ENCODE data around the gene ATG14. TPM values are rescaled to one million over a fixed set of nuclear protein-coding genes. Genes with fewer than 3 reads are reported as not detected.

ATG14 gene
- total RNA-seq, 4 donors from 2014 or later: 10.3 to 18.9 (median 13.9) TPM

- DNase-seq: no peak
- Histone ChIP-seq H3K27me3 (no peaks in the 10 kb centered on the region), H3K4me1 (no peaks in the 10 kb centered on the region), H3K9me3 (no peaks in the 10 kb centered on the region), H3K36me3 (peaks cover 0 to 56% (median 0%) of the 10 kb centered on the region in 3 donors), H3K27ac (no peak overlapping the region), H3K4me3 (no peak overlapping the region)
- TF ChIP-seq POLR2A (IDR thresholded peaks at IDR 0.05) (no peak), CTCF (IDR thresholded peaks at IDR 0.05) (no peak)
Observed at GRCh38 chr14:55381561-55381960, 30.1 kb downstream of the ATG14 start.

- Histone ChIP-seq H3K36me3 (peaks cover 0 to 62% (median 0%) of the 10 kb centered on the region in 3 donors), H3K4me3 (no peak overlapping the region), H3K27ac (no peak overlapping the region), H3K9me3 (no peaks in the 10 kb centered on the region), H3K27me3 (no peaks in the 10 kb centered on the region), H3K4me1 (no peaks in the 10 kb centered on the region)
- no peak for TF ChIP-seq CTCF (IDR thresholded peaks at IDR 0.05)
- TF ChIP-seq POLR2A (IDR thresholded peaks at IDR 0.05): no peak
- DNase-seq: no peak
Observed at GRCh38 chr14:55381040-55381439, 30.6 kb downstream of the ATG14 start.

- peaks cover 0 to 56% (median 0%) of the 10 kb centered on the region in 3 donors for H3K36me3 ChIP-seq
- no peak for DNase-seq
Observed at GRCh38 chr14:55377236-55377635, 34.4 kb downstream of the ATG14 start.

GRCh38 chr14:55374771-55375170, 36.9 kb downstream of the ATG14 start:
- H3K9me3 ChIP-seq: no peaks in the 10 kb centered on the region
- no peak overlapping the region for H3K4me3 ChIP-seq
- H3K36me3 ChIP-seq: peaks cover 0 to 37% (median 0%) of the 10 kb centered on the region in 3 donors
- H3K27me3 ChIP-seq: no peaks in the 10 kb centered on the region
- no peak for DNase-seq
- no peaks in the 10 kb centered on the region for H3K4me1 ChIP-seq
- H3K27ac ChIP-seq: no peak overlapping the region
- TF ChIP-seq POLR2A (IDR thresholded peaks at IDR 0.05): no peak
- TF ChIP-seq CTCF (IDR thresholded peaks at IDR 0.05): no peak

More at GRCh38 chr14:55377236-55377635, 34.4 kb downstream of the ATG14 start:
- no peak for TF ChIP-seq CTCF (IDR thresholded peaks at IDR 0.05)
- no peak for TF ChIP-seq POLR2A (IDR thresholded peaks at IDR 0.05)
- Histone ChIP-seq H3K4me1 (no peaks in the 10 kb centered on the region), H3K9me3 (no peaks in the 10 kb centered on the region), H3K27me3 (no peaks in the 10 kb centered on the region), H3K4me3 (no peak overlapping the region), H3K27ac (no peak overlapping the region)

- DNase-seq: no peak
- peaks cover 0 to 38% (median 0%) of the 10 kb centered on the region in 3 donors for H3K36me3 ChIP-seq
- no peak overlapping the region for H3K27ac ChIP-seq
- H3K9me3 ChIP-seq: no peaks in the 10 kb centered on the region
- H3K4me1 ChIP-seq: no peaks in the 10 kb centered on the region
- TF ChIP-seq POLR2A (IDR thresholded peaks at IDR 0.05) (no peak), CTCF (IDR thresholded peaks at IDR 0.05) (no peak)
- no peak overlapping the region for H3K4me3 ChIP-seq
- no peaks in the 10 kb centered on the region for H3K27me3 ChIP-seq
Observed at GRCh38 chr14:55373784-55374705, 37.6 kb downstream of the ATG14 start.

Data from Peyer's patch (tissue), 4 donors.